Stimulated activated CD8-positive, alpha-beta memory T cell treated with anti-CD3 and anti-CD28 coated beads, Interleukin-15, amount 100 ng/mL, for 1 hour (primary cell): ENCODE data around the gene DHRS7.

Source experiments
- DNase-seq: peaks from one replicate; pipeline ENCODE4 v3.0.0-alpha.2; 2020; ENCODE audit warnings: low read depth

DHRS7 gene

DNA sequence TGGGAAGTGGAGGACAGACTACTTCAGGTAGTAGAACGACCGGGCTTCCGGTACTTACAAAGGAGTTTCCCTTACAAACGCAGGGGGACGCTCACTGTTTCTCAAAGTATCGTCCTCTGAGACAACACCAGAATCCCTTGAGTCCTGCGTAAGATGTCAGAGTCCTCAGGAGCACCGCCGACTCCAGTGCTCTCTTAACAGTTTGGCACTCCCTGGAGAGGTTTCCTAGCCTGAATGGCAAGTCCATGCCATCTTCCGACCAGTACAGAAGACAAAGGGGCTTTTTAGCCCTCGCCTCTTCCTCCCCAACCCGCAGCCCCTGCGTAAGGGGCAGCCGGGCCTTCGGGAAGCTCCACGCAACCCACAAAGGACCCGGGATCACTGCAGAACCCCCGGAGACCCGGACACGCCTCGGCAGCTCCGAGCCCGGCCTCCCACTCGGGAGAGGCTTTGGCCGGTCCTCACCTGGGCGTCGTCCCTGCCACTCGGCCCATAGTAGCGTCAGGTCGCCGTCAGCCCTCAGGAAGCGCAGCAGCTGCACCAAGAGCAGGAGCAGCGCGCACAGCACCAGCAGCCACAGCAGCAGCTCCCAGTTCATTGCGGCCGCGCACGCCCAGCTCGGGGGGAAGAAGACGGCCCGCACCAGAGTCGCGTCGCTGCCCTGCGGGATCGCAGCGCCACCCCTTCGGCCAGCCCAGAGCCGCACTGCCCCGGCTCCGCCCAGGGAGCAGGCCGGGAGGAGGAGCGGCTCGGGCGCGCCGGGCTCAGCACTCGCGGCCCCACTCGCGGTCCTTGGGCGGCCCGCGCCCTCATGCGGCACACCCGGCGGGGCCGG lies at the start of gene DHRS7:
Gene DHRS7, minus strand, starts transcription at position 687 of the 835 bp plus-strand sequence. Its CDS starts 89 bp downstream, at position 598.
- DNase-seq = peak; percentile 26

DNA sequence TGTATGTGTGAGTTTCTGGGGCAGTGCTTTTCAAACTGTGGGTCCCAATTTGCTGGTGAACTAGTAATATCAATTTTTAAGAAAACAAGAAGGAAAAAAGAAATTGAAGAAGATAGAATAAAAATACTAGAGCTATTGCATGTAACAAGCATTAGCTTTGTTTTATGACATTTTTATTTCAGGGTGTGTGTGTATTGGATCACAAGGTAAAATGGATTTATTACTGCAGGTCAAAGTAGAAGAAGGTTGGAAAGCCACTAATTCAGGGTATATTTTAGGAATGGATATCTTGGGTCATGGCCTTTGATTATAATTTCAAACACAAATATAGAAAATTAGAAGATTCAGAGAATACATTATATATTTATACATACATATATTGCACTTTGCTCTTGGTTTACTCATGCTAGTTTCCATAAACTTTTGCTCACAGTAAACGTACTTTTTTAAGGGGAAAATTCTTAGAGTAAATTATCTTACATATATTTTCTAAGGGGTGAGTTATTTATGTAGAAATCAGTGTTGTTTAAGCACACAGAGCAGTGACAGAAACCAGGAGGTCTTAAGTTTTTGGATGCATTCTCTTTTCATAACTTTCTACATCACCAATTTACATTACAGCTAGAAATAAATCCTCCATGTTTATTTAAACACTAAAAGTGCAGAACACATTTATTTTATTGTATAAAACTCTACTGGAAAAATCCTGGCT lies 49.4 kb upstream of the DHRS7 start:
- DNase-seq = no peak

- DNase-seq = no peak
Observed at GRCh38 chr14:60214003-60214402, 48.8 kb upstream of the DHRS7 start.

- no peak for DNase-seq
Observed at GRCh38 chr14:60212503-60213371, 47.5 kb upstream of the DHRS7 start.

DNA sequence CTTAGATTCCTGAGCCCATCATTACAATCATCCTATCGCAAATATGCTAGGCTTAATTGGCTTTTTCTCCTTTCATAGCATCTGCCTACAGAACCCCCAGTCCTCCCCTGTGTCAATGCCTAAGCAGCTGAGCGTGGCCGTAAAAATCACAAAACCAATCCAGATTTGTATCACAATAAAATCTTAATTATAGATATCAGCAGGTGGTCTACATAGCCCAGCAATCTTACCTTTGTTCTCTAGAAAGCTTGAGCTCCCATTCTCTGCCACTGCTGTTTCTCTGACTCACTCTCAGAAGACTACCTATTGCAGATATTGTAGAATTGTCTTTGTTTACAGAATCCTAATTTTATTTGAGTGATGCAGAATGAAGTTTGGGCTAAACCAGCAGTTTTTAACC lies 46.0 kb upstream of the DHRS7 start:
- DNase-seq = no peak

DNA sequence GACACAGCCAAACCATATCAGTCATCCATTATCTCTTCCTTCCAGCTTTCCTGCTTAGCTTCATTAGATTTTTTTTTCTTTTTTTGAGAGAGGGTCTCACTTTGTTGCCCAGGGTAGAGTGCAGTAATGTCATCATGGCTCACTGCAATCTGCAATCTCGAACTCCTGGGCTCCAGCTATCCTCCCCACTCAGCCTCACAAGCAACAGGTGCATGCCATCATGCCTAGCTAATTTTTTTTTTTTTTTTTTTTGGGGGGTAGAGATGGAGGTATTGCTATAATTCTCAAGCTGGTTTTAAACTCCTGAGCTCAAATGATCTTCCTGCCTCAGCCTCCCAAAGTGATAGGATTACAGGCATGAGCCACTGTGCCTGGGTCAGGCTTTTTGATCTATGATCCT lies 45.5 kb upstream of the DHRS7 start:
- no peak for DNase-seq

- DNase-seq = no peak
Observed at GRCh38 chr14:60206837-60207533, 41.8 kb upstream of the DHRS7 start.

DNA sequence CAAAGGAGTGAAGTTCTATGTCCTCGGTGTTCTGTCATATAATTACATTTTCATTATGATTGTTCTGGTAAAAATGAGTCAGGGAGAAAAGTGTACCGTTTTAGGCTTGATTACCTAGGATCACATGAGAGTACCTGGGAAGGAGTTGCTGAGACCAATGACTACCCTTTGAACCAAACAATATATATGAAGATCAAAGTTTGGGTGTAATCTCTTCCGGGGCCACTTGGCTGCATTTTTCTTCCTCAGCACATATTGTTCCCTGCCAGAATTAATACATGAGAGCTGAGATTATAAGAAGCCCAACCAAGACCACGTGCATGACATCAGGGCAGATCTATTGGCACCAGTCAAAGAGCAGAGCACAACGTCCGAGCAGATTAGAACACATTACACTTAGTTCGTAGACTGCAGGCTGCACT lies 41.1 kb upstream of the DHRS7 start:
- no peak for DNase-seq

DNA sequence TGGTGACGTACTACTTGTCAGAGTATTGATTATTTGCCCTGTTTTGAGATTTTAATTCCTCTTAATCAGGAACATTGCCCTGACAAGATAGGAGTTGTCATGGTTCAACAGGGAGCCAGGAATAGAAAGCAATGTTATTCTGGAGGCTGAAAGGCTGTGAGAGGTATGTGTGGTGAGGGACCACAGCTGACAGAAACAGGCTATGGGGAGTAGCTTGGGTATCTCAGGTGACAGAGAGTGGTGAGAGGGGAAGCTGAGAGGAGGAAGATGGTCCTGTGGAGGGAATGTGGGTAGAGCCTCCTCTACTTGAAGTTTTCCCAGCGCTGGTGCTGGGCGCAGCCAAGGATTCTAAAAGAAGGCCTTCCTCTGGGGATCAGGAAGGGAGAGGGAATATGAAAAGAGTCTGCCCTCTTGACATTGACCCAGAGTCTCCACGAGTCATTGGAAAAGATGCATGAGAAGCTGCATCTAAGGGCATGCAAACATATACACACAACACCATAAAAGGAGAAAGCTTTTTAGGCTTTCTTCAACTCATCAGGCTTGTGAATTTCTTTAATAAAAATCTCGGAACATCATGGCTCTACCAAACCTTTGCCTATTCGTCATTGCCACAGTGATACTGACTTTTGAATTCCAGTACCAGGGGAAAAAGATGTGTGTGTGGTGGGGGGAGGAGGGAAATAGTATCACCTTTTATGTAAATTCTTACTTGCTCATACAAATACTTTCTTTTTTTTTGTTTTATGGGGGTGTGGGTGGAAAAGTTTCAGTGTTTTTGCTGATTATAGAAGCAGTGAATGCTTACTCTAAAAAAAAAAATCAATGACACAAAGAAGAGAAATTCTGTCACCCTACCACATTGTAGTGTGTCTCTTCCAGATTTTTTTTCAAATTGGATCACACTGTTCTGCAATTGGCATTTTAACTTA lies 39.9 kb upstream of the DHRS7 start:
- no peak for DNase-seq

GRCh38 chr14:60204104-60204842 lies 39.1 kb upstream of the DHRS7 start:
- no peak for DNase-seq

DNA sequence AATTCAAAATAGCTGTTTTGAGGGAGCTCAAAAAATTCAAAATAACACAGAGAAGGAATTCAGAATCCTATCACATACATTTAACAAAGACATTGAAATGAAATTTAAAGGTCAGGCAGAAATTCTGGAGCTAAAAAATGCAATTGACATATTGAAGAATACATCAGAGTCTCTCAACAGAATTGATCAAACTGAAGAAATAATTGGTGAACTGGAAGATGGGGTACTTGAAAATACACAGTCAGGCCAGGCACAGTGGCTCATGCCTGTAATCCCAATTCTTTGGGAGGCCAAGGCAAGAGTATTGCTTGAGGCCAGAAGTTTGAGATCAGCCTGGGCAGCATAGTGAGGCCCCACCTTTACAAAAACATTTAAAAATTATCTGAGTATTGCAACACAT lies 34.1 kb upstream of the DHRS7 start:
- no peak for DNase-seq

GRCh38 chr14:60197629-60198303 lies 32.6 kb upstream of the DHRS7 start:
- DNase-seq = no peak

GRCh38 chr14:60196291-60196690 lies 31.1 kb upstream of the DHRS7 start:
- no peak for DNase-seq

GRCh38 chr14:60195179-60195810 lies 30.1 kb upstream of the DHRS7 start:
- DNase-seq = no peak

DNA sequence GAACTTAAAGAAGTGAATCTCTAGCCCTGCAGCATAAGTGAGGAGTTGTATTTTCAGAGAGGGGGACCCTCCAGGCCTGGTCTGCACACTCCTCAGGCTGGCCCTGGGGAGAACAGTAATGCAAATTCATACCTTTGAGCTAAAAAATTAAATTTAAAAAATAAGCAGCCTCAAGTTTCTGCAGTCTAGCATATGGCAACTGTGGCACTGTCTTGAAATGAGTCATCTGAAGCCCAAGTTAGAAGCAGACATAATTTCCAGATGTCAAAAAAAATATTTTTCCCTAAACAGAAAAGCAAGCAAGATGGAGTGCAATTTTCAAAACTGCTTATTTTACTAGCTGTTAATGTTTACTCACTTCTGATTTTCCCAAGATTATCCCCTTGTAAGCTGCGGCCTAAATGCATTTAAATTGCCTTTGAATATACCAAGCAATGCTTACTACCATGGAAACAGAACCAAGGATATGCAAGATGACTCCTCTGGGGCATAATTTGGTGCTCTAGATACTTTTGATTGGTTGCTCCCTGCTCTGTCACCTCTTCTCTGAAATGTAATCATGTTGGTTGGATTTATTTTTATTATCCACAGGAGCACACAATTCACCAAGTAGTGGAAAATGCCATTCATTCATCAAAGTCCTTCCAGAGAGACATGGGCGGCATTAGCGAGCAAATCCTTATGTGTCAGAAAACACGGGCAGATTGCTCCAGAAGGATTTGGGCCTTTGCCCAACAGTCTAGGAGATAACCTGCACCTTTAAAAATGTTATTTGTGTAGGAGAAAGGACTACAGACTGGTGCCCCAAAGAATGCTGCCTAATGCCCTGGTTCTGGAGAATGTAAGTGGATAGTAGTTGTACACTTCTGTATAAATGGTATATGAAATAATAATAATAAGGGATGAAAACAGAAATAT lies 25.0 kb upstream of the DHRS7 start:
- DNase-seq = no peak

- DNase-seq = no peak
Observed at GRCh38 chr14:60188696-60189095, 23.5 kb upstream of the DHRS7 start.

GRCh38 chr14:60188115-60188514 lies 22.9 kb upstream of the DHRS7 start:
- no peak for DNase-seq
